Subcutaneous abdominal adipose tissue (tissue), 5 donors: Measurements from ENCODE around the gene PHC2.

Experiments
- H3K27ac ChIP-seq: one replicate; pipeline ENCODE4 v1.7.0; 2013; ENCODE audit warnings: low read depth, mild to moderate bottlenecking, inconsistent platforms, low read length, moderate library complexity
- H3K27me3 ChIP-seq, 5 donors: one replicate each; pipeline ENCODE4 v1.7.0; 2013; ENCODE audit warnings: low read length in 5 of 5, inconsistent platforms in 1 of 5; ENCODE audit not compliant: control insufficient read depth in 5 of 5, insufficient read depth in 4 of 5
- H3K36me3 ChIP-seq, 5 donors: one replicate each; pipeline ENCODE4 v1.7.0; 2013; ENCODE audit warnings: low read length in 5 of 5; ENCODE audit not compliant: control insufficient read depth in 5 of 5, insufficient read depth in 5 of 5
- H3K4me1 ChIP-seq, 5 donors: one replicate each; pipeline ENCODE4 v1.7.0; 2013; ENCODE audit warnings: low read length in 5 of 5, mild to moderate bottlenecking in 3 of 5, moderate library complexity in 1 of 5; ENCODE audit not compliant: control insufficient read depth in 5 of 5, insufficient read depth in 5 of 5
- H3K4me3 ChIP-seq, 5 donors: one replicate each; pipeline ENCODE4 v1.7.0; 2013; ENCODE audit warnings: low read length in 5 of 5, low read depth in 1 of 5
- H3K9ac ChIP-seq, 5 donors: one replicate each; pipeline ENCODE4 v1.7.0; 2013; ENCODE audit warnings: low read length in 5 of 5, mild to moderate bottlenecking in 4 of 5, moderate library complexity in 3 of 5
- H3K9me3 ChIP-seq, 5 donors: one replicate each; pipeline ENCODE4 v1.7.0; 2013; ENCODE audit warnings: low read length in 5 of 5; ENCODE audit not compliant: control insufficient read depth in 5 of 5
- donor health status: healthy.
- donor health status: healthy.
- donor health status: healthy.
- donor health status: healthy.
- donor health status: healthy.

Gene PHC2

DNA sequence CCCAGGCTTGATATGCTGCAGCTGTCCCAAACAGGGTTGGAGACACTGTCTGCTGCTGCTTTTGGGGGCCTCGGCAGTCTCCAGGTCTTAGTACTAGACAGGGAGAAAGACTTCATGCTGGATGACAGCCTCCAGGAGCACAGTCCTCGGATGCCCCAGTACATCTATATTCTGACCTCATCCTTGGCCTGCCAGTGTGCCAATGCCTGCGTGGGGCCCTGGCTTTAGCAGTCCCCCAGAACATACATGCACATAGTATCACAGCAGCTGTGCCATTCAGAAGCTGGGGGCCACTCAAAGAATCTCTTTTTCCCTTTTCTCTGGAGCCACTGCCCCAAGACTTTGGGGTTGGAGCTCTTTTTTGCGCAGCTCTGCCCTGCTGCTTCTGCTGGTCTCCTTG lies 37.1 kb upstream of the PHC2 start:
- Histone ChIP-seq H3K9ac (no peak overlapping the region), H3K9me3 (no peaks in the 10 kb centered on the region), H3K27me3 (peaks cover 0 to 3% (median 0%) of the 10 kb centered on the region in 5 donors), H3K36me3 (peaks cover 0 to 3% (median 0%) of the 10 kb centered on the region in 5 donors), H3K27ac (no peak overlapping the region), H3K4me1 (peaks cover 16 to 38% (median 17%) of the 10 kb centered on the region in 5 donors), H3K4me3 (no peak overlapping the region)

DNA sequence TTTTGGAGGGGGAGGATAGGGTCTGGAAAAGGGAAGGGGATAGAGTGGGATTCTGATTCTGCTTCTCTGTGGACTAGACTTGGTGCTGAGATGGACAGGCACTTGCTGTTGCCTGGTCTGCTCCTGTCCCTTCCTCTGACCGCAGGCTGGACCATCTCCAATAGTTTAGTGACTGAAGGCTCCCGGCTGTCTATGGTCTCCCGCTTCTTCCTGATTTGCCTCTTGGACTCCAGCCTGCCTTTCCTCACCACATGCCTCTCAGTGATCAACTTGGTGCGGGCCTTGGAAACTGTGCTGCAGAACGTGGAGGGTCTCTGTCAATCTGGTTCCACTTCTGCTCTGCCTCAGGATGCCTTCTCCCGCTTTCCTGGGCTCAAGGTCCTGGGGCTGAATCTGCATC lies 35.3 kb upstream of the PHC2 start:
- Histone ChIP-seq H3K27ac (no peak overlapping the region), H3K27me3 (no peaks in the 10 kb centered on the region), H3K36me3 (no peaks in the 10 kb centered on the region), H3K4me3 (no peak overlapping the region), H3K9me3 (no peaks in the 10 kb centered on the region), H3K9ac (no peak overlapping the region), H3K4me1 (peaks cover 5 to 30% (median 8%) of the 10 kb centered on the region in 5 donors)

DNA sequence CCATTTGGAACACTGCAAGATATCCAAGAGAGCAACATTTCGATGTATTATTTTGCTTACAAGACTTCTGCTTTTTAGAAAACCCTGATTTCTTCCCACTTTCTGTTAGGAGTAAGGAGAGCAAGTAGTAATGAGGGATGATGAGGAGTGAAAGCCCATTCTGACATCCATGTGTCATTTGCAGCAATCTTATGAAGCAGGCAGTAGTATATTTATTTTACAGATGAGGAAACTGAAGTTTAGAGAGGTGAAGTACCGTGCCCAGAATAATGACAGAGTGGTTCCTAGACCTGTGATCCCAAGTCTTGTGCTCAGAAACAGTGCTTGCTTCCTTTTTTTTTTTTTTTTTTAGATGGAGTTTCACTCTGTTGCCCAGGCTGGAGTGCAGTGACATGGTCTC lies 34.4 kb upstream of the PHC2 start:
- Histone ChIP-seq H3K4me1 (peaks cover 5 to 29% (median 12%) of the 10 kb centered on the region in 5 donors), H3K4me3 (no peak overlapping the region), H3K36me3 (no peaks in the 10 kb centered on the region), H3K27me3 (no peaks in the 10 kb centered on the region), H3K9me3 (no peaks in the 10 kb centered on the region), H3K9ac (no peak overlapping the region), H3K27ac (no peak overlapping the region)

DNA sequence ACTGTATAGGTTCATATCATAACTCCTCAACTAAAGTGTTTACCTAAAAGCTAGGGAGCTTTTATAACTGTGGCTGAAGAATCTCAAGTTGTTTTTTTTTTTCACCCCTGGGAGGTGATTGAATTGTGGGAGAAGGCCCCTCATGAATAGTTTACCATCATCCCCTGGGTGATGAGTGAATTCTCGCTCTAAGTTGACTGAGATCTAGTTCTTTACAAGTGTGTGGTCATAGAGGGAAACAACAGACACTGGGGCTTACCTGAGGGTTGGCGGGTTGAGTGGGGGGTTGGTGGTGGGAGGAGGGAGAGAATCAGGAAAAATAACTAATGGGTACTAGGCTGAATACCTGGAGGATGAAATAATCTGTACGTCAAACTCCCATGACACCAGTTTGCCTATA lies 33.7 kb upstream of the PHC2 start:
- no peak overlapping the region for H3K27ac ChIP-seq
- no peaks in the 10 kb centered on the region for H3K36me3 ChIP-seq
- no peak overlapping the region for H3K4me3 ChIP-seq
- no peaks in the 10 kb centered on the region for H3K27me3 ChIP-seq
- no peak overlapping the region for H3K9ac ChIP-seq
- H3K9me3 ChIP-seq: no peaks in the 10 kb centered on the region
- H3K4me1 ChIP-seq: peaks cover 4 to 33% (median 19%) of the 10 kb centered on the region in 5 donors

DNA sequence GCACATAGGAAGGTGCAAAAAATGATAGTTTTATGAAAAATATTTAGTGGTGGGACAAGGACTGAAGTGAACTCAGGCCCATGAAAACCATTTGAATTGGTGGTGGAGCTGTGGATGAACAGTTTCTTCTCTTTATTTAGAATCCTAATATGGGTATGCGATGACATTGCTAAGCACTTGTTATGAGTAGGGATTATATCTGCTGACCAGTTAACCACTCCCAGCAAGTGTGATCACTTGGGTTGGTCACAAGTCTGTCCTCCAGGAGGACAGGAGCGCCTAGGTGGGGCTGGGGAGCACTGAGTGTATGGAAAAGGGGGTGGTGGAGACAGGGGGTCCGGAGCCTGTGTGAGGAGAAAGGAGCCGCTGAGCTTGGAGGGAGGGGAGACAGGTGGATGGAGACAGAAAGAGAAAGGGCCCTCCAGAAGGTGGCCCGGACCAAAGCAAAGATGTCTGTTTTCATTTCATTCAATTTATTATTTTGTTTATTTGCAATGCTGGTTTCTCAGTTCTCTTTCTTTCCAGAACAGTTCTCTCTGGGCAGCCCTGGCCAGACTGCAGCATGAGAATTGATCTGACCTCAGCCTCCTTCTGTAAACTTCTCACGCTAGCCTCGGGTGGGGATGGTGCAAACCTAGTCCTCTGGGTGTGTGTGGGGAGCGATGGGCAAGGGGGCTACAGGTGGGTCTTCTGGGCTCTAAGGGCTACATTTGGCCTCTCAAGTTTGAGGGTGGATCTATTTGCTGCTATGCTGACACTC lies 31.7 kb upstream of the PHC2 start:
- H3K36me3 ChIP-seq: no peaks in the 10 kb centered on the region
- no peaks in the 10 kb centered on the region for H3K27me3 ChIP-seq
- no peak overlapping the region for H3K9ac ChIP-seq
- no peak overlapping the region for H3K27ac ChIP-seq
- H3K9me3 ChIP-seq: no peaks in the 10 kb centered on the region
- no peak overlapping the region for H3K4me3 ChIP-seq
- H3K4me1 ChIP-seq: peaks cover 0 to 34% (median 19%) of the 10 kb centered on the region in 5 donors

DNA sequence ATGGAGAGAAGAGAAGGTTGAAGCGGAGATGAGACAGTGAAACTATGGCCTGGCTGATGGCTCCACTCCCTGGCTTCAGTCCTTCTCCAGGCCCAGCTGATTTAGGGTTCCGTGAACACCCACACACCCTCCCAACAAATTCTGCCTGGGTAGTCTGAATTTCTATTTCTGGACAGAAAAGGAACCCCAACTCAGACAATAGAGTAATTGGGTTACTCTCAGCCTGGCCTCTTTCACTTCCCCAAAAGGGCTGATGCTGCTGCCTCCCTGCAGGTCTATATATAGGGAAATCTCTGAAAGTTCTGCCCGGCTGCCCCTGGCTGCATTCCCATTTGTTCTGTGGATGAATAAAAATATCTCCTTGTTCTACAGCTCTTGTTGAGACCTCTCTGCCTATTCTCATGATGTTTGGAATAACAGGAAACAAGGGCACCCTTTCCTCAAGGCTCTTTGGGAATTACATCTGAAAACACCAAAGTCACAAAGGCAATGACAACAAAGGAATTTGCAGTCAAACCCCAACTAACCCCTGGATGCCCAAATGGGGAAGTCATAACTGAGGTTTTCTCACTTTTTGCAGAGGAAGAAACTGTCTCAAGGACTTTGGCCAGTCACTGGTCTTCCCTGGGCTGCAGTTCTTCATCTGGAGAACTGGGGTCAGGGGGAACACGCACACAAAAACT lies 30.2 kb upstream of the PHC2 start:
- no peak overlapping the region for H3K4me3 ChIP-seq
- H3K9me3 ChIP-seq: no peaks in the 10 kb centered on the region
- H3K27ac ChIP-seq: no peak overlapping the region
- no peaks in the 10 kb centered on the region for H3K27me3 ChIP-seq
- H3K36me3 ChIP-seq: no peaks in the 10 kb centered on the region
- H3K4me1 ChIP-seq: peaks cover 0 to 33% (median 14%) of the 10 kb centered on the region in 5 donors
- peak overlapping the region in 1 of 5 donors; percentile 23 for H3K9ac ChIP-seq

DNA sequence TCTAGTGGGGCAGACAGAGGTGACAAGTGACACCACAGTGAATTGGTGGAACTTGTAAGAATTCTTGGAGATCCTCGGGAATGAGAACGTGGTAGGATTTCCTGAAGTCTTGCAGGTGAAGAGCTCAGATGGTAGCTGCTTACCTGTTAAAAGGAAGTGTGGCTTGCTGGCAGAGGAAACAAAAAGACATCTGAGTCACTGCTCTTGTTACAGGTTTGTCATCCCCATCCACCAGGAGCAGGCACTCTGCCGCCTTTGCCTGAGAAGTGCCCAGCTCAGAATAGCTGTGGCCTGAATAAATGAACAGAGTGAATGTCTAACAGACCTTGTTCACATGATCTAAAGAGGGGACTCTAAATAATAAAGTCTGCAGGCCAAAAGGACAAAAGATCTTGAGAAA lies 29.2 kb upstream of the PHC2 start:
- Histone ChIP-seq H3K27ac (no peak overlapping the region), H3K27me3 (no peaks in the 10 kb centered on the region), H3K36me3 (no peaks in the 10 kb centered on the region), H3K9me3 (no peaks in the 10 kb centered on the region), H3K9ac (no peak overlapping the region), H3K4me3 (no peak overlapping the region), H3K4me1 (peaks cover 0 to 36% (median 14%) of the 10 kb centered on the region in 5 donors)

DNA sequence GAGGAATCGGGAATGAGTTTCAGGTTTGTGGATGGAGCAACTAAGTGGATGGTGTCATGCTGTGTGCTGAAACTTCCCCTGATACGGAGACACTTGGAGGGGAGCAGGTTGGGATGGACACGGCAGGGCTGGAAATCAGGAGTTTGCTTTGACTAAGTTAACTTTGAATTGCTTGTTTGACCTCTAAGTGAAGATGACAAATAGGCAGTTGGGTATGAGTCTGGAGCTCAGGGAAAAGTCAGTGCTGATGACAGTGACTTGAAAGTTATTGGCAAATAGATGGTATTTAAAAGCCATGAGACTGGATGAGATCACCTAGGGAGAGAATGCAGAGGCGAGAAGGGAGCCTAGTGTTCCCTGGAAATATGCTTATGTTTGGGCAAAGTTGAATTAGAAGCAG lies 28.8 kb upstream of the PHC2 start:
- H3K27me3 ChIP-seq: no peaks in the 10 kb centered on the region
- no peaks in the 10 kb centered on the region for H3K9me3 ChIP-seq
- H3K4me3 ChIP-seq: no peak overlapping the region
- no peak overlapping the region for H3K9ac ChIP-seq
- peaks cover 0 to 38% (median 14%) of the 10 kb centered on the region in 5 donors for H3K4me1 ChIP-seq
- H3K27ac ChIP-seq: no peak overlapping the region
- H3K36me3 ChIP-seq: no peaks in the 10 kb centered on the region

DNA sequence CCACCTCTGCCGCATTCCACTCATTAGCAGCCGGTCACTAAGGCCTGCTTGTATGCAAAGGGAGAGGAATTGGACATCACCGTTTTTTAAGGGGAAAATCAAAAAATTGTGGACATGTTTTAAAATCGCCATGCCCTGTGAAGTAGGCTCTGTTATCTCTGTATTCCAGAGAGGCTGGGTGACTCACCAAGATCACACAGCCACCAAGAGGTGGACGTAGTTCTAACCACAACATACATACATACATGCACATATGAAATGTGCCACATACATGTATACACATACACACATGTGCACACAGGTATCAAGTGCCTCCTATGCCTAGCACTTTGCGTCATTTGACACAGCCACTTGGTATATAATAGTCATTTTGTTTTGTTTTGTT lies 25.6 kb upstream of the PHC2 start:
- no peak overlapping the region for H3K4me3 ChIP-seq
- no peaks in the 10 kb centered on the region for H3K36me3 ChIP-seq
- peaks cover 0 to 35% (median 11%) of the 10 kb centered on the region in 5 donors for H3K4me1 ChIP-seq
- no peak overlapping the region for H3K27ac ChIP-seq
- no peaks in the 10 kb centered on the region for H3K27me3 ChIP-seq
- H3K9me3 ChIP-seq: no peaks in the 10 kb centered on the region
- no peak overlapping the region for H3K9ac ChIP-seq
